ENCODE results near the gene FOS. TPM values are rescaled to one million over a fixed set of nuclear protein-coding genes. Genes with fewer than 3 reads are reported as not detected.

FOS gene
- total RNA-seq, 1 experiment from 2014 or later = 149 TPM

DNA sequence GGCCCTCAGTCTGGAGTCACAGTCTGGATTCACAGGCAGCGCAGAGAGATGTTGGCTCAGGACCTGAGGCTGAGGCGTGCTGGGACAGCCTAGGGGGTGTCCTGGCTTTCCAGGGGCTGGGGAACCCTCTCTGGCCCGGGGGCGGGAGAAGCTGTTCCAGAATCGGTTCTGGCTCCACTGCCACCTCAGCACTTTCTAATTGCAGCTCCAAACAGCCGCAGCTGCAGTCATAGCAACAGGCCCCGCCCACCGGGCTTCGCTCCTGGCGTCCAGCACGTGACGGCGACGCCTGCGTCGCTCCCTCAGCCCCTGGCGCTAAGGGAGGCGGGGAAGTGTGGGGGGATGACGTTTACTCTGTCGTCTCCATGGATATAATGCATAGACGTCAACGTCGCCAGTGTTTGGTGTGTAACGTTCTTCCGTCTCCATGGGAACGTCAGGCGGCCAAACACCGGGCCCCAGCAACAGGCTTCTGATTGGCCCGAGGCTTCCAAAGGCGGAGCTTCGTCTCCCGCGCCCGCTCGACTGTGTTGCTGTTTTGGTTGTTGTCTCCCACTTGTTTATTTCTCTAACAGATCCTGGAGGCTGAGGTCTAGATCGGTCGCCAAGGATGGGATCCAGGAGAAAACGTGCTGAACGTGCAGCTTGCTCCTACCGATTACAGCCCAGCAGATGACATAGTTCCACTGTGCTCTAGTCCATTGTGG, 19.7 kb upstream of the FOS start:
- H3K9me3 Mint-ChIP-seq (ENCODE audit: low read depth, unreplicated experiment) = no peaks in the 10 kb centered on the region
- CTCF ChIA-PET = interaction anchor here (0.6 to 1.8 kb wide), 10 partner anchors 15 to 84 kb away, joined by 3 to 7 read pairs (median 4); no protein-coding TSS in a partner anchor
- DNase-seq = peak; percentile 99
- intact Hi-C loops (cut with micrococcal nuclease; ENCODE audit: unreplicated experiment) = no loop called here
- TF ChIP-seq CTCF (IDR thresholded peaks at IDR 0.05; ENCODE audit: unreplicated experiment) = no peak
- peaks cover 31% of the 10 kb centered on the region for H3K36me3 Mint-ChIP-seq (ENCODE audit: insufficient read depth, unreplicated experiment)
- no TSS peak for BruUV-seq (replicated peaks)
- H3K27me3 Mint-ChIP-seq (ENCODE audit: unreplicated experiment) = no peaks in the 10 kb centered on the region
- H3K4me1 Mint-ChIP-seq (ENCODE audit: low read depth, unreplicated experiment) = peaks cover 32% of the 10 kb centered on the region
- peak overlapping the region; percentile 100 for H3K27ac Mint-ChIP-seq (ENCODE audit: unreplicated experiment)
- H3K4me3 Mint-ChIP-seq (ENCODE audit: low read depth, unreplicated experiment) = peak overlapping the region; percentile 74

GRCh38 chr14:75259510-75259855, 19.1 kb upstream of the FOS start:
- CTCF ChIA-PET = interaction anchor here (0.7 to 1.8 kb wide), 7 partner anchors 14 to 85 kb away, joined by 3 to 7 read pairs (median 4); no protein-coding TSS in a partner anchor

GRCh38 chr14:75260025-75260763, 18.4 kb upstream of the FOS start:
- no peak for TF ChIP-seq CTCF (IDR thresholded peaks at IDR 0.05; ENCODE audit: unreplicated experiment)
- H3K27ac Mint-ChIP-seq (ENCODE audit: unreplicated experiment) = peak overlapping the region; percentile 100
- CTCF ChIA-PET = interaction anchor here (1.8 kb wide), 1 partner anchor 38 kb away, joined by 4 read pairs; no protein-coding TSS in a partner anchor
- intact Hi-C loops (cut with micrococcal nuclease; ENCODE audit: unreplicated experiment) = no loop called here
- H3K9me3 Mint-ChIP-seq (ENCODE audit: low read depth, unreplicated experiment) = no peaks in the 10 kb centered on the region
- no peak for DNase-seq
- no TSS peak for BruUV-seq (replicated peaks)
- no peak overlapping the region for H3K4me3 Mint-ChIP-seq (ENCODE audit: low read depth, unreplicated experiment)
- peaks cover 21% of the 10 kb centered on the region for H3K36me3 Mint-ChIP-seq (ENCODE audit: insufficient read depth, unreplicated experiment)
- H3K27me3 Mint-ChIP-seq (ENCODE audit: unreplicated experiment) = no peaks in the 10 kb centered on the region
- H3K4me1 Mint-ChIP-seq (ENCODE audit: low read depth, unreplicated experiment) = peaks cover 20% of the 10 kb centered on the region

More at GRCh38 chr14:75259510-75259855, 19.1 kb upstream of the FOS start:
- TF ChIP-seq CTCF (IDR thresholded peaks at IDR 0.05; ENCODE audit: unreplicated experiment) = no peak
- DNase-seq = no peak
- Mint-ChIP-seq H3K4me1 (ENCODE audit: low read depth, unreplicated experiment) (peaks cover 27% of the 10 kb centered on the region), H3K27me3 (ENCODE audit: unreplicated experiment) (no peaks in the 10 kb centered on the region), H3K27ac (ENCODE audit: unreplicated experiment) (peak overlapping the region; percentile 100), H3K36me3 (ENCODE audit: insufficient read depth, unreplicated experiment) (peaks cover 26% of the 10 kb centered on the region), H3K4me3 (ENCODE audit: low read depth, unreplicated experiment) (peak overlapping the region; percentile 74), H3K9me3 (ENCODE audit: low read depth, unreplicated experiment) (no peaks in the 10 kb centered on the region)
- BruUV-seq (replicated peaks) = TSS peak; percentile 92
- intact Hi-C loops (cut with micrococcal nuclease; ENCODE audit: unreplicated experiment) = no loop called here

DNA sequence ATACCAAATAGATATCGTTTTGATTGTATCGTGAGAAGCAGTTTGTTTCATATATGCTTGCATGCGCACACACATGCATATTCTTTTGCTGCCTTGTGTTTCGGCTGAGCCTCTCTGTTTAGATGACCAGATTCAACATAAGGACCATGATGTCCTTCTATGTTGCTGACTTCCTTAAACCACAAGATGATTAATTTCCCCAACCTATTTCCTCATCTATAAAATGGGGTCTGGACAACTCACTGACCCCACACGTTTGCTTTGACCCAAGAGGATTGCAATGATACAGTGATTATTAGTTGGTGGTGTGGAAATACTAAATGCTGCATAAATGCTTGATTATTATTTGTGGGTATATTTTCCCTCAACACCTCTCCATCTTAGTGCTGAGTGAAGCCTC, 16.8 kb upstream of the FOS start:
- H3K9me3 Mint-ChIP-seq (ENCODE audit: low read depth, unreplicated experiment) = no peaks in the 10 kb centered on the region
- TF ChIP-seq CTCF (IDR thresholded peaks at IDR 0.05; ENCODE audit: unreplicated experiment) = no peak
- peaks cover 18% of the 10 kb centered on the region for H3K4me1 Mint-ChIP-seq (ENCODE audit: low read depth, unreplicated experiment)
- H3K36me3 Mint-ChIP-seq (ENCODE audit: insufficient read depth, unreplicated experiment) = peaks cover 21% of the 10 kb centered on the region
- no peaks in the 10 kb centered on the region for H3K27me3 Mint-ChIP-seq (ENCODE audit: unreplicated experiment)
- DNase-seq = no peak
- intact Hi-C loops (cut with micrococcal nuclease; ENCODE audit: unreplicated experiment) = no loop called here
- CTCF ChIA-PET = interaction anchor here (1.4 kb wide), 1 partner anchor 28 kb away, joined by 5 read pairs; no protein-coding TSS in a partner anchor
- BruUV-seq (replicated peaks) = no TSS peak
- no peak overlapping the region for H3K4me3 Mint-ChIP-seq (ENCODE audit: low read depth, unreplicated experiment)
- H3K27ac Mint-ChIP-seq (ENCODE audit: unreplicated experiment) = no peak overlapping the region

Measured in Calu3 (cell line).